Keratinocyte (primary cell): Measurements from ENCODE around the gene JPH2. TPM values are rescaled to one million over a fixed set of nuclear protein-coding genes. Genes with fewer than 3 reads are reported as not detected.

ENCODE experiments used
- DNase-seq: peaks from one replicate; pipeline ENCODE4 v3.0.0-alpha.2; 2011; ENCODE audit warnings: low read depth, missing footprints, low spot score
- FAIRE-seq: peaks from 2 replicates; lab custom pipeline; 2011; peaks lifted over from hg19 to GRCh38; lab: Jason Lieb, UNC
- H2AFZ ChIP-seq: 2 replicates; pipeline ENCODE4 v1.6.0; 2012; ENCODE audit warnings: low read length, control low read depth, inconsistent platforms; ENCODE audit not compliant: control insufficient read depth
- H3K27ac ChIP-seq: 2 replicates; pipeline ENCODE4 v1.5.1; 2011; ENCODE audit warnings: low read length; ENCODE audit not compliant: control insufficient read depth, insufficient read depth
- H3K27me3 ChIP-seq: 3 replicates; pipeline ENCODE4 v1.6.0; 2011; ENCODE audit warnings: low read length; ENCODE audit not compliant: control insufficient read depth, insufficient read depth; ENCODE audit errors: extremely low read depth
- H3K36me3 ChIP-seq, 2 experiments: 2 replicates in 1 of 2; 3 replicates in 1 of 2; pipeline ENCODE4 v1.5.1; 2011; ENCODE audit warnings: low read length in 2 of 2, mild to moderate bottlenecking in 1 of 2; ENCODE audit not compliant: control insufficient read depth in 2 of 2, insufficient read depth in 2 of 2; ENCODE audit errors: extremely low read depth in 1 of 2
- H3K4me1 ChIP-seq: 3 replicates; pipeline ENCODE4 v1.5.1; 2011; ENCODE audit warnings: low read length; ENCODE audit not compliant: control insufficient read depth, insufficient read depth; ENCODE audit errors: extremely low read depth
- H3K4me2 ChIP-seq: 3 replicates; pipeline ENCODE4 v1.6.0; 2011; ENCODE audit warnings: low read depth, low read length; ENCODE audit not compliant: control insufficient read depth, insufficient read depth; ENCODE audit errors: extremely low read depth
- H3K4me3 ChIP-seq, 3 experiments: fragments of 200-600 bp in 1 of 3; sonication (generic) in 1 of 3; 2 replicates in 2 of 3; 3 replicates in 1 of 3; pipeline ENCODE4 v1.5.1; 2011 to 2016; ENCODE audit warnings: low read length in 3 of 3, mild to moderate bottlenecking in 3 of 3, control low read depth in 2 of 3, inconsistent platforms in 1 of 3, low read depth in 1 of 3, mixed read lengths in 1 of 3, mixed run types in 1 of 3, moderate library complexity in 1 of 3; ENCODE audit not compliant: control insufficient read depth in 2 of 3, insufficient read depth in 2 of 3; ENCODE audit errors: extremely low read depth in 1 of 3
- H3K79me2 ChIP-seq: 2 replicates; pipeline ENCODE4 v1.6.0; 2012; ENCODE audit warnings: low read length; ENCODE audit not compliant: control insufficient read depth, insufficient read depth
- H3K9ac ChIP-seq: 3 replicates; pipeline ENCODE4 v1.6.0; 2011; ENCODE audit warnings: low read length; ENCODE audit not compliant: control insufficient read depth, insufficient read depth; ENCODE audit errors: extremely low read depth
- H3K9me1 ChIP-seq: 3 replicates; pipeline ENCODE4 v1.6.0; 2011; ENCODE audit warnings: low read length; ENCODE audit not compliant: control insufficient read depth, insufficient read depth; ENCODE audit errors: extremely low read depth
- H3K9me3 ChIP-seq: 2 replicates; pipeline ENCODE4 v1.5.1; 2012; ENCODE audit warnings: low read depth, low read length; ENCODE audit not compliant: control insufficient read depth
- H4K20me1 ChIP-seq: 3 replicates; pipeline ENCODE4 v1.6.0; 2011; ENCODE audit warnings: low read length; ENCODE audit not compliant: control insufficient read depth, insufficient read depth; ENCODE audit errors: extremely low read depth
- EZH2 ChIP-seq: IDR thresholded peaks from one replicate; pipeline ENCODE4 v1.6.1; 2012; ENCODE audit warnings: inconsistent platforms, mild to moderate bottlenecking, low read length, moderate library complexity
- dilution Hi-C: fragments of 300-500 bp; cut with MboI; formaldehyde crosslinking; loops from one replicate; pipeline ENCODE4 v1.7.0; 2020; ENCODE audit warnings: low sequenced_read_pairs; ENCODE audit not compliant: extremely low pct_ligation_motif_present
- polyA plus RNA-seq, 5 experiments: library from polyadenylated mRNA; depleted of rRNA in 3 of 5; stranded (reverse) in 3 of 5; stranded (forward) in 1 of 5; unstranded in 1 of 5; fragments of >200 nt; gene quantifications; 1 replicate in 1 of 5; 2 replicates in 3 of 5; 3 replicates in 1 of 5; pipeline versions ENCODE4 v1.2.1 to v1.2.3, GENCODE V29; 2011 to 2012; ENCODE audit warnings: missing spikeins in 2 of 5, low read depth in 1 of 5, low replicate concordance in 1 of 5
- TF ChIP-seq, protein P1 (sequence below), 3 experiments: IDR thresholded peaks in 1 of 3; conservative IDR thresholded peaks in 1 of 3; optimal IDR thresholded peaks in 1 of 3; 2 replicates in 2 of 3; 3 replicates in 1 of 3; pipeline versions ENCODE3 to v1.5.1; 2011; ENCODE audit warnings: low read length in 3 of 3, mild to moderate bottlenecking in 3 of 3, moderate library complexity in 2 of 3, control low read depth in 1 of 3, inconsistent platforms in 1 of 3; ENCODE audit not compliant: insufficient read depth in 2 of 3; ENCODE audit errors: extremely low read depth in 1 of 3

JPH2 gene
- polyA plus RNA-seq, 1 donor (not counting 4 experiments of a cell fraction or from before 2014, with no cell fraction given): 2.5 TPM

DNA sequence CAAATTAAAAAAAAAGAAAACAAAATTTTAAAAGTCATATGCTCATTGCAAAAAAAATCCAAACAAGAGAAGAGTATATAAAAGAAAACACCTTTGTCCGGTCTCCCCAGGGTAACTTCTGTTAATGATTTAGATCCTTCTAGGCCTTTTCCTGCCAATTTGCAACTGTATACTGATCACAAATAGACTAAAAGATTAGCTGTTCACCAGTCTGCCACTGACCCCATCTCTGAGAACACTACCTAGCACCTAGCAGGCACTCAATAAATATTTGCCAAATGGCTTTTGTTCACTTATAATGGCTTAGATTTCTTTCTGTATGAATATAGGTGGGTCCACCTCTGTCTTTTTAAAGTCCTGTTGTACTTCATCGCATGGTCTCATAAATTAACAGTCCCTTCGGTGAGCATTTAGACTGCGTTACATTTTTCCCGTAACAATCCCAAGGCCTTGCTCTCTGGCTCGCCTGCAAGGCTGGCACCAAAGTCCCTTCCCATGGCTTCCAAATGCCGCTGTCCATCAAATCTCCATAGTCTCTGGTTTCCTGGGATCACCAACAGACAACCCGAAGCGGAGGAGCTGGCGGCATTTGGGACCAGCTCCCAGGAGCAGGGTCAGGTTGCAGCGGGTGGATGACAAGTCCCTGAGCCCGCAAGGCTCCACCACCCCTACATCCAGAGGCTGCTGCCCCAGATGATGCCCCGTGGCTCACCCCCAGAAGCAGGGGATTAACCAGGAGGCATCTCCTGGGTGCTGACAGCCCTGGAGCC is 11.8 kb downstream of the JPH2 start:
- H3K27ac ChIP-seq: no peak overlapping the region
- no peak overlapping the region for H3K4me3 ChIP-seq
- H4K20me1 ChIP-seq: no peaks in the 10 kb centered on the region
- no peak overlapping the region for H3K9ac ChIP-seq
- H3K36me3 ChIP-seq: no peaks in the 10 kb centered on the region
- H3K4me2 ChIP-seq: no peak overlapping the region
- peaks cover 36% of the 10 kb centered on the region for H3K4me1 ChIP-seq
- H3K79me2 ChIP-seq: no peaks in the 10 kb centered on the region
- DNase-seq (no peak), FAIRE-seq (no peak)
- dilution Hi-C loops: no loop called here
- no peaks in the 10 kb centered on the region for H3K27me3 ChIP-seq
- no peaks in the 10 kb centered on the region for H3K9me1 ChIP-seq
- no peaks in the 10 kb centered on the region for H3K9me3 ChIP-seq
- TF ChIP-seq, protein P1, sequence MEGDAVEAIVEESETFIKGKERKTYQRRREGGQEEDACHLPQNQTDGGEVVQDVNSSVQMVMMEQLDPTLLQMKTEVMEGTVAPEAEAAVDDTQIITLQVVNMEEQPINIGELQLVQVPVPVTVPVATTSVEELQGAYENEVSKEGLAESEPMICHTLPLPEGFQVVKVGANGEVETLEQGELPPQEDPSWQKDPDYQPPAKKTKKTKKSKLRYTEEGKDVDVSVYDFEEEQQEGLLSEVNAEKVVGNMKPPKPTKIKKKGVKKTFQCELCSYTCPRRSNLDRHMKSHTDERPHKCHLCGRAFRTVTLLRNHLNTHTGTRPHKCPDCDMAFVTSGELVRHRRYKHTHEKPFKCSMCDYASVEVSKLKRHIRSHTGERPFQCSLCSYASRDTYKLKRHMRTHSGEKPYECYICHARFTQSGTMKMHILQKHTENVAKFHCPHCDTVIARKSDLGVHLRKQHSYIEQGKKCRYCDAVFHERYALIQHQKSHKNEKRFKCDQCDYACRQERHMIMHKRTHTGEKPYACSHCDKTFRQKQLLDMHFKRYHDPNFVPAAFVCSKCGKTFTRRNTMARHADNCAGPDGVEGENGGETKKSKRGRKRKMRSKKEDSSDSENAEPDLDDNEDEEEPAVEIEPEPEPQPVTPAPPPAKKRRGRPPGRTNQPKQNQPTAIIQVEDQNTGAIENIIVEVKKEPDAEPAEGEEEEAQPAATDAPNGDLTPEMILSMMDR (optimal IDR thresholded peaks at IDR 0.05 in 1 of 3, IDR thresholded peaks at IDR 0.05 in 1 of 3, conservative IDR thresholded peaks at IDR 0.05 in 1 of 3; ENCODE audit: extremely low read depth in 1 of 3, insufficient read depth in 2 of 3, low read length in 3 of 3): no peak
- no peak for TF ChIP-seq EZH2
- H2AFZ ChIP-seq: no peak overlapping the region

GRCh38 chr20:44173846-44174245 is 13.1 kb downstream of the JPH2 start:
- FAIRE-seq: no peak
- dilution Hi-C loops: no loop called here

More at GRCh38 chr20:44173846-44174245, 13.1 kb downstream of the JPH2 start:
- Histone ChIP-seq H3K36me3 (no peaks in the 10 kb centered on the region), H3K79me2 (no peaks in the 10 kb centered on the region), H3K9ac (no peak overlapping the region), H3K4me1 (peaks cover 36% of the 10 kb centered on the region), H3K27ac (no peak overlapping the region), H3K4me2 (no peak overlapping the region), H3K9me1 (no peaks in the 10 kb centered on the region), H3K27me3 (no peaks in the 10 kb centered on the region), H3K9me3 (no peaks in the 10 kb centered on the region), H3K4me3 (no peak overlapping the region), H4K20me1 (no peaks in the 10 kb centered on the region), H2AFZ (no peak overlapping the region)
- no peak for DNase-seq
- TF ChIP-seq EZH2: no peak
- TF ChIP-seq, protein P1 (optimal IDR thresholded peaks at IDR 0.05 in 1 of 3, IDR thresholded peaks at IDR 0.05 in 1 of 3, conservative IDR thresholded peaks at IDR 0.05 in 1 of 3; ENCODE audit: extremely low read depth in 1 of 3, insufficient read depth in 2 of 3, low read length in 3 of 3): no peak
